GM21390 (cell line): ENCODE measurements around the gene KATNBL1.
"Not testable (repeated sequence)": the region's sequence is repeated elsewhere in the genome, so short reads cannot be mapped to it uniquely, and the experiment has no call there.

Experiments
- ATAC-seq: cut with Tn5 transposase; IDR thresholded peaks from one replicate; pipeline ENCODE4 v1.9.1; 2021; ENCODE audit not compliant: unreplicated experiment

KATNBL1 gene

GRCh38 chr15:34203305-34203704 is 6.6 kb downstream of the KATNBL1 start:
- ATAC-seq: no peak

- ATAC-seq: not testable (repeated sequence)
Measured at GRCh38 chr15:34193272-34193671, 16.6 kb downstream of the KATNBL1 start.

DNA sequence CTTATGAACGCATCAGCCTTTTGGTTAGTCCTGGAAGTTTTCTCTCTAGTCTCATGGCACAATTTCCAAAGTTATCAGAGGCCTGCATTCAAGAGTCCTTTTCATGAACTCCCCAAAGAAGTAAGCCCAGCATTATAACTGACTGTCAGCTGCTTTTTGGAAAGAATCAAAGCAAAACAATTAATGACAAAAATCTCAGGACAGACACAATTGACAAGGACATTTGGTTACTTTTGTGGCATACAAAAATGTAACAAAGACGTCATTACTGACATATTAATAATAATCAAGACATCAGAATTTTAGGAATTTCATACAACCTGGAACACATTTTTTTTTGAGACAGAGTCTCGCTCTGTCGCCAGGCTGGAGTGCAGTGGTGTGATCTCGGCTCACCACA is 21.2 kb downstream of the KATNBL1 start:
- ATAC-seq: no peak

DNA sequence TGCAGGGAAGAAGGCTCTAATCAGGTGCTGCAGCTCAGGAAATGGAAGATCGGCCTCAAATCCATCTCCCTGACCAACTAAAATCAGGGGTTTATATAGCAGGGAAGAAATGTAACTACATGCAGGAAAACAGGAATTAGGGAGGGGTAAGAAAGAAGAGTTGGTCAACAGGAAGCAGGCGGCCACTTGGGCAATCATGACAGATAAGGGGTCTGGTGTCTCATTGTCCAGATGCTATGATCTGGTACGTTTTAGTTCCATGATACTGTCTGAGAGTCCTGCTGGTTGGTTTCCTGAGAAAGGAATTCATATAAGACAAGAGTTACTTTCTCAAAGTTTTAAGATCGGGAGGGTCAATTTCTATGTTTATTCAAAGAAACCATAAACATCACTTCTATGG is 24.2 kb downstream of the KATNBL1 start:
- ATAC-seq: no peak

- no peak for ATAC-seq
Measured at GRCh38 chr15:34182942-34183341, 27.0 kb downstream of the KATNBL1 start.

- no peak for ATAC-seq
Measured at GRCh38 chr15:34179234-34179633, 30.7 kb downstream of the KATNBL1 start.

GRCh38 chr15:34165987-34166573 is 43.8 kb downstream of the KATNBL1 start:
- ATAC-seq: not testable (repeated sequence)

DNA sequence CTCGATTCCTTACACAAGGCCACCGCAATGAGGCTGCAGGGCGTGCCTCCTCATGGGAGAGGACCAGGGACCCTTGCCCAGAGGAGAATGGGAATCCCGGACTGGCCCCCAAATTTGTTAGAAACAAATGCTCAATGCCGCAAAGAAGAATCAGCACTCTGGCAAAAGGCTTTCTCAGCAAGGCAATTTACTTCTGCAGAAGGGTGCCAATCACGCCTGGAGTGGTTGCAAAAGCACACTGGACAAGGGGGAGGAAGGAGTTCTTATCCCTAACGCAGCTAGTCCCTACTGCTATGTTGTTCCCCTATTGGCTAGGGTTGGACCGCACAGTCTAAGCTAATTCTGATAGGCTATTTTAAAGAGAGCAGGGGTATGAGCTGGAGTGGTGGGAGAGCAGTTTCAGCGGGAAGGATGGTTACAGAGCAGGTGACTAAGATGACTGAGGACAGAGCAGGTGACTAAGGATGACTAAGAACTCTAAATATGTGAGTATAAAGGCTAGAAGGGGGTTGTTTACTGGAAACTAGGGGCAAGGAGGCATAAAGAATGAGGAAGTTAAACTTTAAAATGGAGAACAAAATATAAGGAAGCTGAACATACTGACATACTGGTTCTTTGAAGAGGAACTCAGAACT is 48.5 kb downstream of the KATNBL1 start:
- ATAC-seq: no peak

- ATAC-seq: no peak
Measured at GRCh38 chr15:34160735-34161134, 49.2 kb downstream of the KATNBL1 start.

DNA sequence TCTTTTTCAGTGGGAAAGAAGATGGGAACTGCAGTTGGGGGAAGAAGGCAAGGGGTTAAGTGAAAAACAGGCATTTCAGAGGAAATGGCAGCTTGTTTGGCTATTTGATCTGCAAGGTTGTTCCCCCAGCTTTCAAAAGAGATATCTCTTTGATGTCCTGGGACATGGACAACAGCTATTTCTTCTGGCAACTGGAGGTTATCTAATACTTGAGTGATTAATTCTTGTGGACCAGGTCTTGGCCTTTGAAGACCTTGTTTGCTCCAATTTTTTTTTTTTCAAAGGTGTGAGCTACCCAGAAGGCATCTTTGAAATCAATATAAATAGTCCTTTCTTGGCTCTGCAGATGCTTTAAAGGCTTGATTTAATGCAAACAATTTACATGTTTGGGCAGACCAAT is 51.5 kb downstream of the KATNBL1 start:
- ATAC-seq: no peak

GRCh38 chr15:34155859-34156258 is 54.0 kb downstream of the KATNBL1 start:
- ATAC-seq: no peak

DNA sequence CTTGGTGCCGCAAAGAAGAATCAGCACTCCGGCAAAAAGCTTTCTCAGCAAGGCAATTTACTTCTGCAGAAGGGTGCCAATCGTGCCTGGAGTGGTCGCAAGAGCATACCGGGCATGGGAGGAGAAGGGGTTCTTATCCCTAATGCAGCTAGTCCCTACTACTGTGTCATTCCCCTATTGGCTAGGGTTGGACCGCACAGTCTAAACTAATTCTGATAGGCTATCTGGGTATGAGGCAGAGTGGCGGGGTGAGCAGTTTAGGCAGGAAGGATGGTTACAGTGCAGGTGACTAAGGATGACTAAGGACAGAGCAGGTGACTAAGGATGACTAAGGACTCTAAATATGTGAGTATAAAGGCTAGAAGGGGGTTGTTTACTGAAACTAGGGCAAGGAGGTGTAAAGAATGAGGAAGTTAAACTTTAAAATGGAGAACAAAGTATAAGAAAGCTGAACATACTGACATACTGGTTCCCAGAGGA is 55.1 kb downstream of the KATNBL1 start:
- no peak for ATAC-seq

- no peak for ATAC-seq
Measured at GRCh38 chr15:34147371-34148140, 62.3 kb downstream of the KATNBL1 start.

- ATAC-seq: no peak
Measured at GRCh38 chr15:34133511-34133910, 76.4 kb downstream of the KATNBL1 start.

GRCh38 chr15:34132881-34133280 is 77.0 kb downstream of the KATNBL1 start:
- no peak for ATAC-seq

DNA sequence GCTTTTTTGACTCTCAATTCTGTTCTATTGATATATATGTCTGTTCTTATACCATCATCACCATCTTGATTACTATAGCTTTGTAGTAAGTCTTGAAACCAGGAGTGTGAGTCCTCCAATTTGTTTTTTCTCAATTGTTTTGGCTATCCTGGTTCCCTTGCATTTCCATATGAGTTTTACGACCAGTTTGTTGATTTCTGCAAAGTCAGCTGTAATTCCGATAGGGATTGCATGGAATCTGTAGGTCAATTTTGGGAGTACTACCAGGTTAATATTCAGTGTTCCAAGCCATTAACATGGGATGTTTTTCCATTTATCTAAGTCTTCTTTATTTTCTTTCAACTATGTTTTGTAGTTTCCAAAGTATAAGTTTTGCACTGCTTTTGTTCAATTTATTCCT is 81.0 kb downstream of the KATNBL1 start:
- no peak for ATAC-seq

DNA sequence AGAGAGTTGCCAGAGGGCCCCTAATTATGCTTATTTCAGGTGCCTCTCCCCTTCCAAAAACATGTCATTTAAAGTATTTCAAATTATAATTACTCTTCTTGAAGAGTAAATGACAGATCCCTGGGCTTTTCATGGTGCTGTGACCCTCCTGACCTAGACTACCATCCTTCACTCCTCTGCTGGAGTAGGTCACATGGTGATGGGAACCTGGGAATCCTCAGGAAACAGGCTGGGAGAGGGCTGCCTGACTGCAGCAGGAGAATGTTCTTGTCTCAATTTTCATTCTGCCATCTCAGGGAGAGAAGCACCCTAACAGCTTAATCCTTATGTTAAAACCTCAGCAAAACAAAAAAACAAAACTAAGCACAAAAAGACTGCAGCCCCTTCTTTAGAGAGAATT is 83.4 kb downstream of the KATNBL1 start:
- ATAC-seq: no peak

DNA sequence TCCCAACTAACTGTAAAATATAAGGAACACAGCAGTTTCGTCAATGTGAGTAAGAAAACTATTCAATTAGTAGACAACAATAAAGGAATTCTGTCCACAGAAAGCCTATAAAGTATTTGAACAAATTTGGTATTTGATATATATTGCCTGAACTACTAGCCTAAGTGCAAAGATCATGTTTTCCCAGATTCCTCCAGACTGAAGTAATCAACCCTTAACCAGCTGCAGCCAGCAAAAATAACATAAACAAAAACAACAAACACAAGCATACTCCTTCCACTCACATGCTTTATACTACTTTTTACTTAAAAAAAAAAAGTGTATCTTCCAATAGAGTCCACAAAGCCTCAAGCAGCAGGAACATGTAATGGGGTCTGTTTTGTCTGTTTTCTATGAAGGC is 84.0 kb downstream of the KATNBL1 start:
- no peak for ATAC-seq

DNA sequence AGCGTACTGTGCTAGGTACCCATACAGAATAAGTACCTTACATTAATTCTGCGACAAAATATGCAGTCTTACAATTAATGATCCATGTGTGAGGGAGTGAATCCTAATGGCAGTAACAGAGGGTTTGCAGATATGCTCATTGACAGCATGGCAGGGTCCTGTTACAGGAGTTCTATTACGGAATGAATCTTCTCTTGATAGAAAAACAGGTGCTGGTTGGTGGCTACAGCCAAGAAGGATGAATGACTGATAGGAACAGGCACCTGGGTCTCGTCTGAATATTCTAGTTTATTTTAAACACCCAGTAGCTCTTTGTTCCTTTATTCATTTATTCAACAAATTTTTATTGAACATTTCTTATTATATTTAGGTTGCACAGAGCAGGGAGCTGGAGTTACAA is 85.2 kb downstream of the KATNBL1 start:
- no peak for ATAC-seq

GRCh38 chr15:34122771-34123183 is 87.1 kb downstream of the KATNBL1 start:
- ATAC-seq: no peak

DNA sequence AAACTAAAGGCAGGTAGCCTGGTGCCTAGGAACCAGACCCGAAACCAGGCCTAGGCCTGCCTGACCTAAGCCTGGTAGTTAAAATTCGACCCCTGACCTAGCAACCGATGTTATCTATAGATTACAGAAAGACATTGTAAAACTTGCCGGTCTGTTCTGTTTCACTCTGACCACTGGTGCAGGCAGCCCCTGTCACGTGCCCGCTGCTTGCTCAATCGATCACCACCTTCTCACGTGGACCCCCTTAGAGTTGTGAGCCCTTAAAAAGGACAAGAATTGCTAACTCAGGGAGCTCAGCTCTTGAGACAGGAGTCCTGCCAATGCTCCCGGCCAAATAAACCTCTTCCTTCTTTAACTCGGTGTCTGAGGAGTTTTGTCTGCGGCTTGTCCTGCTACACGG is 88.1 kb downstream of the KATNBL1 start:
- ATAC-seq: not testable (repeated sequence)

DNA sequence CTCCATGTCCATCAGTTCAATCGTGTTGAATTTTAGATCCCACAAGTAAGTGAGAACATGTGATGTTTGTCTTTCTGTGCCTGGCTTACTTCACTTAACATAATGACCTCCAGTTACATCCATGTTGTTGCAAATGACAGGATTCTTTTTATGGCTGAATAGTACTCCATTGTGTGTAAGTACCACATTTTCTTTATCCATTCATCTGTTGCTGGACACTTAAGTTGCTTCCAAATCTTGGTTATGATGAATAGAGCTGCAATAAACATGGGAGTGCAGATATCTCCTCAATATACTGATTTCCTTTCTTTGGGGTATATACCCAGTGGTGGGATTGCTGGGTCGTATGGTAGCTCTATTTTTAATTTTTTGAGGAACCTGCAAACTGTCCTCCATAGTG is 89.5 kb downstream of the KATNBL1 start:
- not testable (repeated sequence) for ATAC-seq
